Trophoblast cell (in vitro differentiated cells and primary cell): ENCODE data around the gene FDXACB1.
A peak's percentile ranks its signal among the peaks of the same experiment; 100 is the strongest.

Source experiments
- DNase-seq, 2 donors: peaks; one replicate each; pipeline ENCODE4 v3.0.0-alpha.2; 2016
- H2AFZ ChIP-seq: 2 replicates; pipeline ENCODE4 v1.6.1; 2013; ENCODE audit warnings: low read length, moderate library complexity, mild to moderate bottlenecking; ENCODE audit not compliant: insufficient read depth, poor library complexity
- H2AK5ac ChIP-seq: 2 replicates; pipeline ENCODE4 v1.6.1; 2013; ENCODE audit warnings: mild to moderate bottlenecking, low read length
- H2BK120ac ChIP-seq: 2 replicates; pipeline ENCODE4 v1.6.1; 2013; ENCODE audit warnings: low read length, mild to moderate bottlenecking, moderate library complexity; ENCODE audit not compliant: insufficient read depth, poor library complexity
- H2BK12ac ChIP-seq: 2 replicates; pipeline ENCODE4 v1.6.1; 2013; ENCODE audit warnings: mild to moderate bottlenecking, low read length, moderate library complexity
- H2BK5ac ChIP-seq: 2 replicates; pipeline ENCODE4 v1.6.1; 2013; ENCODE audit warnings: low read length, low read depth, moderate library complexity, mild to moderate bottlenecking; ENCODE audit not compliant: poor library complexity
- H3K14ac ChIP-seq: 2 replicates; pipeline ENCODE4 v1.6.1; 2013; ENCODE audit warnings: mild to moderate bottlenecking, low read length
- H3K18ac ChIP-seq: 2 replicates; pipeline ENCODE4 v1.6.1; 2013; ENCODE audit warnings: mild to moderate bottlenecking, low read length
- H3K23ac ChIP-seq: 2 replicates; pipeline ENCODE4 v1.6.1; 2013; ENCODE audit warnings: low read length
- H3K27ac ChIP-seq: 2 replicates; pipeline ENCODE4 v1.5.1; 2013; ENCODE audit warnings: low read depth, mild to moderate bottlenecking, inconsistent platforms, low read length, moderate library complexity
- H3K27me3 ChIP-seq: 2 replicates; pipeline ENCODE4 v1.6.1; 2013; ENCODE audit warnings: inconsistent platforms, mild to moderate bottlenecking, low read length, moderate library complexity; ENCODE audit not compliant: insufficient read depth
- H3K36me3 ChIP-seq, 2 experiments: 1 replicate in 1 of 2; 2 replicates in 1 of 2; pipeline ENCODE4 v1.6.1; 2013; ENCODE audit warnings: low read length in 2 of 2, mild to moderate bottlenecking in 2 of 2, moderate library complexity in 1 of 2; ENCODE audit not compliant: insufficient read depth in 2 of 2, control insufficient read depth in 1 of 2
- H3K4ac ChIP-seq: 2 replicates; pipeline ENCODE4 v1.6.1; 2013; ENCODE audit warnings: low read depth, mild to moderate bottlenecking, low read length, moderate library complexity
- H3K4me1 ChIP-seq, 2 experiments: 1 replicate in 1 of 2; 2 replicates in 1 of 2; pipeline ENCODE4 v1.6.1; 2013; ENCODE audit warnings: low read length in 2 of 2, mild to moderate bottlenecking in 2 of 2, moderate library complexity in 1 of 2; ENCODE audit not compliant: insufficient read depth in 2 of 2, control insufficient read depth in 1 of 2
- H3K4me2 ChIP-seq: 2 replicates; pipeline ENCODE4 v1.6.1; 2013; ENCODE audit warnings: inconsistent platforms, mild to moderate bottlenecking, low read length, moderate library complexity
- H3K4me3 ChIP-seq: 2 replicates; pipeline ENCODE4 v1.5.1; 2013; ENCODE audit warnings: mild to moderate bottlenecking, low read depth, low read length, inconsistent platforms
- H3K79me1 ChIP-seq: one replicate; pipeline ENCODE4 v1.6.1; 2013; ENCODE audit warnings: low read length
- H3K79me2 ChIP-seq: 2 replicates; pipeline ENCODE4 v1.6.1; 2013; ENCODE audit warnings: low read length, mild to moderate bottlenecking; ENCODE audit not compliant: control insufficient read depth, insufficient read depth, poor library complexity
- H3K9ac ChIP-seq: 2 replicates; pipeline ENCODE4 v1.6.1; 2013; ENCODE audit warnings: mild to moderate bottlenecking, low read length
- H3K9me3 ChIP-seq: 2 replicates; pipeline ENCODE4 v1.6.1; 2013; ENCODE audit warnings: low read depth, mild to moderate bottlenecking, control low read depth, inconsistent platforms, low read length; ENCODE audit not compliant: insufficient read depth
- H4K12ac ChIP-seq: 2 replicates; pipeline ENCODE4 v1.6.1; 2013; ENCODE audit warnings: low read depth, mild to moderate bottlenecking, low read length, moderate library complexity
- H4K8ac ChIP-seq: 2 replicates; pipeline ENCODE4 v1.6.1; 2013; ENCODE audit warnings: low read depth, mild to moderate bottlenecking, low read length, moderate library complexity
- H4K91ac ChIP-seq: one replicate; pipeline ENCODE4 v1.6.1; 2013; ENCODE audit warnings: low read depth, mild to moderate bottlenecking, low read length, moderate library complexity
- WGBS: extraction: QIAGEN DNeasy Blood & Tissue Kit; methylation state at CpG from one replicate; pipeline ENCODE4 v1.1.7; 2013; ENCODE audit warnings: missing lambda C conversion rate; ENCODE audit not compliant: insufficient read length, insufficient coverage; ENCODE audit errors: extremely low coverage; 5-methylcytosine and 5-hydroxymethylcytosine counted together

The FDXACB1 gene

GRCh38 chr11:111923951-111924350, 45.0 kb upstream of the FDXACB1 start:
- Histone ChIP-seq H2BK5ac (peak overlapping the region; percentile 3), H3K79me1 (peaks cover 9% of the 10 kb centered on the region), H3K9me3 (peaks cover 4% of the 10 kb centered on the region), H3K36me3 (no peaks in the 10 kb centered on the region), H2BK12ac (no peak overlapping the region), H3K79me2 (peaks cover 1% of the 10 kb centered on the region), H3K4me1 (peaks cover 20 to 24% of the 10 kb centered on the region in 2 experiments), H4K8ac (peak overlapping the region; percentile 6), H3K27me3 (no peaks in the 10 kb centered on the region), H3K4me3 (no peak overlapping the region), H3K4ac (no peak overlapping the region), H3K27ac (peak overlapping the region; percentile 82), H2BK120ac (no peak overlapping the region), H2AK5ac (no peak overlapping the region), H4K12ac (no peak overlapping the region), H4K91ac (peak overlapping the region; percentile 59), H3K14ac (no peak overlapping the region), H3K23ac (no peak overlapping the region), H3K9ac (no peak overlapping the region), H3K4me2 (peak overlapping the region; percentile 45), H3K18ac (no peak overlapping the region), H2AFZ (no peak overlapping the region)
- peak; percentile 92 to 97 for DNase-seq

DNA sequence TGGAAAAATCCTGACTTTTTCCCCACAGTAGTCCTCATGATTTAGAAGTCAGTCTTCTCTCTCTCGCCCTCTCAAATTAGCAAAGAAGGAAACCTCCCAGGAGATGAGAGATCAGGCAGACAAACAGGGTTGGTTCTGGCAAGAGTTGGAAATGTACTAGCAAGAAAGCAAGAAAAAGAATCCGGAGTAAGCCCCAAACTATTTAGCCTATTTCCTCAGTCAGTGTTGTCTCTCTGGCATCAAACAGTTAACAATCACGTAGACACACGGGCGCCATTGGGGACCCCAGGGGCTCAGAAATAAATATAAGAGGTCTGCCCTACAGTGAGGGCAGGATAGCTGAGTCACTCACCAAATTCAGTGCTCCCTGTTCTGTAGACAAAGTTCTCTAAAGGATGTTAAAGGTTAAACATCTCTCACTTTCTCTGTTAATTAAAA, 44.4 kb upstream of the FDXACB1 start:
- Histone ChIP-seq H2BK12ac (no peak overlapping the region), H3K14ac (no peak overlapping the region), H3K36me3 (no peaks in the 10 kb centered on the region), H3K4ac (no peak overlapping the region), H3K4me1 (peaks cover 22 to 26% of the 10 kb centered on the region in 2 experiments), H3K27ac (peak overlapping the region; percentile 82), H3K79me1 (peaks cover 11% of the 10 kb centered on the region), H3K18ac (no peak overlapping the region), H3K9ac (no peak overlapping the region), H3K4me2 (peak overlapping the region; percentile 54), H2BK120ac (peak overlapping the region; percentile 31), H2AK5ac (no peak overlapping the region), H2AFZ (no peak overlapping the region), H3K4me3 (no peak overlapping the region), H4K91ac (peak overlapping the region; percentile 59), H3K27me3 (no peaks in the 10 kb centered on the region), H2BK5ac (peak overlapping the region; percentile 3), H3K9me3 (peaks cover 4% of the 10 kb centered on the region), H4K8ac (peak overlapping the region; percentile 61), H3K79me2 (peaks cover 2% of the 10 kb centered on the region), H3K23ac (no peak overlapping the region), H4K12ac (no peak overlapping the region)
- no CpG with 5 or more reads among the region's 5 CpGs for whole genome bisulfite sequencing
- DNase-seq = peak in 1 of 2 donors; percentile 42

DNA sequence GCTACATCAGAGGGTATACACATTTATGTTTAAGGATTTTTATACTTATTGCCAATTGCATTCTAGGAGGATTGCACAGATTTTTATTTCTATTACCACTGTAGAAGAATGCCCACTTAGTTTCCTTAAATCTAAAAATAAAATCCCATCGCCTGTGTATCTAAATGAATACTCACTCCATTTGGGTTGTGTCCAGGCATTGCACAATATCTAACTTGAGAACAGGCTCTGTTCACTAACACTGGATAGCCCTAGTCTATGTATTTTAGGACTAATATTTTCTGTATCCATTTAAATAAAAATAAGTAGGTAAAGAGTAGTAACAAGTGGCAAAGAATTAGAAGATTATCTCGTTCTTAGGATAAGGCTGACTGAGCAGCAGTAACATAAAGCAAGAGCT, 43.8 kb upstream of the FDXACB1 start:
- Histone ChIP-seq H3K9ac (no peak overlapping the region), H2BK5ac (peak overlapping the region; percentile 3), H3K18ac (no peak overlapping the region), H3K9me3 (peaks cover 4% of the 10 kb centered on the region), H3K27ac (peak overlapping the region; percentile 82), H3K36me3 (no peaks in the 10 kb centered on the region), H4K91ac (no peak overlapping the region), H3K27me3 (no peaks in the 10 kb centered on the region), H4K8ac (no peak overlapping the region), H2BK120ac (no peak overlapping the region), H3K4me1 (peaks cover 22 to 26% of the 10 kb centered on the region in 2 experiments), H2AFZ (no peak overlapping the region), H3K14ac (no peak overlapping the region), H3K4me2 (no peak overlapping the region), H3K79me2 (peaks cover 2% of the 10 kb centered on the region), H2BK12ac (no peak overlapping the region), H3K79me1 (peaks cover 11% of the 10 kb centered on the region), H2AK5ac (no peak overlapping the region), H4K12ac (no peak overlapping the region), H3K4me3 (no peak overlapping the region), H3K23ac (no peak overlapping the region), H3K4ac (no peak overlapping the region)
- no peak for DNase-seq
- WGBS = no CpG with 5 or more reads among the region's 2 CpGs

GRCh38 chr11:111921541-111922230, 42.7 kb upstream of the FDXACB1 start:
- H3K14ac ChIP-seq = no peak overlapping the region
- H2AK5ac ChIP-seq = no peak overlapping the region
- DNase-seq = no peak
- H4K12ac ChIP-seq = no peak overlapping the region
- H3K36me3 ChIP-seq = no peaks in the 10 kb centered on the region
- no CpG with 5 or more reads among the region's 7 CpGs for WGBS
- H3K4me3 ChIP-seq = no peak overlapping the region
- H3K9me3 ChIP-seq = peaks cover 4% of the 10 kb centered on the region
- H3K79me1 ChIP-seq = peaks cover 11% of the 10 kb centered on the region
- no peak overlapping the region for H2AFZ ChIP-seq
- H2BK12ac ChIP-seq = no peak overlapping the region
- no peak overlapping the region for H3K27ac ChIP-seq
- no peak overlapping the region for H4K91ac ChIP-seq
- H3K27me3 ChIP-seq = no peaks in the 10 kb centered on the region
- no peak overlapping the region for H3K4me2 ChIP-seq
- H2BK5ac ChIP-seq = no peak overlapping the region
- no peak overlapping the region for H4K8ac ChIP-seq
- no peak overlapping the region for H3K9ac ChIP-seq
- H3K4me1 ChIP-seq = peaks cover 18 to 22% of the 10 kb centered on the region in 2 experiments
- H3K18ac ChIP-seq = no peak overlapping the region
- H2BK120ac ChIP-seq = no peak overlapping the region
- H3K4ac ChIP-seq = no peak overlapping the region
- H3K23ac ChIP-seq = no peak overlapping the region
- H3K79me2 ChIP-seq = peaks cover 2% of the 10 kb centered on the region
